Retinal pigment epithelial cell (primary cell): Measurements from ENCODE around the gene LGALS3.
A peak's percentile ranks its signal among the peaks of the same experiment; 100 is the strongest.

Source experiments
- DNase-seq: peaks from one replicate; pipeline ENCODE4 v3.0.0-alpha.2; 2010; ENCODE audit warnings: low read depth
- H3K4me3 ChIP-seq: 2 replicates; pipeline ENCODE4 v1.5.1; 2011; ENCODE audit warnings: mild to moderate bottlenecking, low read length, control low read depth, moderate library complexity
- TF ChIP-seq, protein P1 (sequence below): conservative IDR thresholded peaks from 2 replicates; pipeline ENCODE4 v1.5.1; 2011; ENCODE audit warnings: low read depth, low read length, control low read depth, inconsistent platforms

The LGALS3 gene

DNA sequence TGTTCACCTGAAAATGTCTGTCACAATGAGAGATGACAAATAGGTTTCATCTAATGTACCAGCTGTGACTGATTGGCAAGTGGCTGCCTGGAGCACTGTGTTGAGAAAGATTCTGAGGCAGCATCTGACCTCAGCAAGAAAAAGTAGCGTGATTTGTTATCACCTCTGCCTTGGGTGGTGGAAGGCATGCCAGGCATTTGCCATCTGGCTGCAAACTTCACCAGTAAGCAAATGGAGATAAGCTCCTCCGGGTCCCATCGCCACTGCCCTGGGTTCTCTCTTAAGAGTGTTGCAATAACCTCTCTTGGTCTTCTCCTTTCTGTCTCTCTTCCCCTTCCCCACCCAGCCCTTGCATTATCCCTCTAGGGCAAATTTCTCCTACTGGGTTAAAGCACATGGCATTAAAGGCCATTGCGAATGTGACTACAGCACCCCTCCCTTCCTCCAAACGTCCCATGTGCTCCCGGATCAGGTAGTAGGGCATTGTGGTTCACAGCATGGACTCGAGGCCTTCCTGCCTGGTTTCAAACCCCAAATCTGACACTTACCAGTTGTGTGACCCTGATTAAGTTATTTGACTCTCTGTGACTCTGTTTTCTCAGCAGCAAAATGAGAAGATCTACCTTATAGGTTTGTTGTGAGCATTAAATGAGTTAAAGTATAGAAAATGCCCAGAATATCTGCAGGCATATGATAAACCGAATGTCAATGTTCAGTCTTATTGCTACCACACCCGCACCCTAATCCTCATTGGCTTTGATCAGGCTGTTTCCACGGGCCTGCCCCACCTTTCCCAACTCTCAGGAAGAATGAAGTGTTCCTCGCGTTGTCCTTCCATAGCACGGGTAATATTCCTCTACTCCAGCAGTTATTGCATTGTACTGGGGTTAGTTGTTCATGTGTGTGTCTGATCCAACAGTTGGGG lies 8.2 kb upstream of the LGALS3 start:
- no peak for DNase-seq
- H3K4me3 ChIP-seq: no peak overlapping the region
- TF ChIP-seq, protein P1, sequence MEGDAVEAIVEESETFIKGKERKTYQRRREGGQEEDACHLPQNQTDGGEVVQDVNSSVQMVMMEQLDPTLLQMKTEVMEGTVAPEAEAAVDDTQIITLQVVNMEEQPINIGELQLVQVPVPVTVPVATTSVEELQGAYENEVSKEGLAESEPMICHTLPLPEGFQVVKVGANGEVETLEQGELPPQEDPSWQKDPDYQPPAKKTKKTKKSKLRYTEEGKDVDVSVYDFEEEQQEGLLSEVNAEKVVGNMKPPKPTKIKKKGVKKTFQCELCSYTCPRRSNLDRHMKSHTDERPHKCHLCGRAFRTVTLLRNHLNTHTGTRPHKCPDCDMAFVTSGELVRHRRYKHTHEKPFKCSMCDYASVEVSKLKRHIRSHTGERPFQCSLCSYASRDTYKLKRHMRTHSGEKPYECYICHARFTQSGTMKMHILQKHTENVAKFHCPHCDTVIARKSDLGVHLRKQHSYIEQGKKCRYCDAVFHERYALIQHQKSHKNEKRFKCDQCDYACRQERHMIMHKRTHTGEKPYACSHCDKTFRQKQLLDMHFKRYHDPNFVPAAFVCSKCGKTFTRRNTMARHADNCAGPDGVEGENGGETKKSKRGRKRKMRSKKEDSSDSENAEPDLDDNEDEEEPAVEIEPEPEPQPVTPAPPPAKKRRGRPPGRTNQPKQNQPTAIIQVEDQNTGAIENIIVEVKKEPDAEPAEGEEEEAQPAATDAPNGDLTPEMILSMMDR: no peak

DNA sequence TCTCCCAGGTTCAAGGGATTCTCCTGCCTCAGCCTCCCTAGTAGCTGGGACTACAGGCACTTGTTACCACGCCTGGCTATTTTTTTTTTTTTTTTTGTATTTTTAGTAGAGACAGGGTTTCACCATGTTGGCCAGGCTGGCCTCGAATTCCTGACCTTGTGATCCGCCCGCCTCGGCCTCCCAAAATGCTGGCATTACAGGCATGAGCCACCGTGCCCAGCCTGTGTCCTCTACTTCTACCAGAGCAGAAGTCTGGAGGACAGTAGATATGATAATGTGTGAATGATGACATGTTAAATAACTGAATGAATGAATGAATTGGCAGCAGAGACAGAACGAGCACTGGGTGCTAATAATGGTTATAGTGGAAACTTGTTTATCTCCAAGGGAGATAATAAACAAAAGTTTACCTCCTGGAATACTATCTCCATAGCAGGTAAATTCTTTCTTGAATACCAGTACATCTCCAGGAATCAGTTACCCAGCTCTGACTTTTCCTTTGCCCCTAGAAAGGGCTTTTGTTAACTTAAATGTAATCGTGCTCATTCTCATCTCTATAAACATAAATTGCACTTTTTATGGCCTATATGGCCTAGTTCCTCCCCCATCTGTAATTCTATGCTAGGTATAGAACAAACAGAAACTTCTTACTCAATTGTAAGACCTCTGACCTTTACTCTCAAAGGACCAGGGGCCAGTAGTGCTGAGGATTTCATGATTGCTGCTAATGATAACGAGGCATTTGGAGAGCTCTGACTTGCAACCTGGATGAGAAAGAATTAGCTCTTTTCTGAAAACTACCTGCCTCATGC lies 7.2 kb upstream of the LGALS3 start:
- H3K4me3 ChIP-seq: no peak overlapping the region
- TF ChIP-seq, protein P1: no peak
- DNase-seq: no peak

DNA sequence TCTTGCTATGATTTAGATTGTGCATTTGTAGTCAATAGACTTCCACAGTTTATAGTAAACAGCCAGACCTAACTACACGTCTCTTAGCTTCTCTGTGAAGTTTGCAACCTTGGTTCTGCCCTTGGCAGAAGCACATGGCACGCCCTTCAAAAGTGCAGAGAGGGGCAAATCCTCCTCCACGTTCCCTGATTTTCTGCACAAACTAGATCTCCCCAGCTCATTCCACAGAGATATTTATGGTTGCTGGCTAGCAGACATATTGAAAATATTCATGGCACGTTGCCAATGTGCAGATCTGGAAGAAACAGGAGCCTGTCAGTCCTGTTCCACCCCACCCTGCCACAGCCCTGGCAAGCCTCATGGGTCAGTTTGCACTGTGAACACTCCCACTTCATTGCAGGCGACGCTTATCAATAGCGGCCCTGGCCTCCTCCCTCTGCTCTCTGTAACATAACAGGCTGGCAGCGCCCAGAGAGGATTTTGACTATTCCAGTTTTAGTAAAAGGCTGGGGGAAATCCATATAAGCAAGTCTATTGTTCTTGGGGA lies 6.5 kb upstream of the LGALS3 start:
- TF ChIP-seq, protein P1: no peak
- H3K4me3 ChIP-seq: no peak overlapping the region
- no peak for DNase-seq

DNA sequence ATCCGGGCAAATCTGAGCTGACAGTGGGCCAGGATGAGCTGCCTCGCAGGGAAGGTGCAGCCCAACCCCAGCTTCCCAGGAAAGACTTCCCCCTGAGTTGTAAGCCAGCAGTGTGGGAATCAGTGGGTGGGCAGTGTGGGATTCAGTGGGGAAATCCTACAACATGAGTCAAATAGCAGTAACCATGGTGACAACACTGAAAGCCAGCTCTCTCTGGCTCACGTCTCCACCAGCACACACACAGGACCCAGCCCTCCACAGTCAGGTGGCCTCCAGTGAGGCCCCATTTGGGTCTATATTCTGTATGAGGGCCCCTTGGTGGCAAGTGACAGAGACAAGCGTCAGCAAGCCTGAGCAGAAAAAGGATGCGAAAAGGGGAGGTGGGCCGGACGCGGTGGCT lies 6.0 kb upstream of the LGALS3 start:
- peak; percentile 80 for DNase-seq
- TF ChIP-seq, protein P1: no peak
- H3K4me3 ChIP-seq: no peak overlapping the region

DNA sequence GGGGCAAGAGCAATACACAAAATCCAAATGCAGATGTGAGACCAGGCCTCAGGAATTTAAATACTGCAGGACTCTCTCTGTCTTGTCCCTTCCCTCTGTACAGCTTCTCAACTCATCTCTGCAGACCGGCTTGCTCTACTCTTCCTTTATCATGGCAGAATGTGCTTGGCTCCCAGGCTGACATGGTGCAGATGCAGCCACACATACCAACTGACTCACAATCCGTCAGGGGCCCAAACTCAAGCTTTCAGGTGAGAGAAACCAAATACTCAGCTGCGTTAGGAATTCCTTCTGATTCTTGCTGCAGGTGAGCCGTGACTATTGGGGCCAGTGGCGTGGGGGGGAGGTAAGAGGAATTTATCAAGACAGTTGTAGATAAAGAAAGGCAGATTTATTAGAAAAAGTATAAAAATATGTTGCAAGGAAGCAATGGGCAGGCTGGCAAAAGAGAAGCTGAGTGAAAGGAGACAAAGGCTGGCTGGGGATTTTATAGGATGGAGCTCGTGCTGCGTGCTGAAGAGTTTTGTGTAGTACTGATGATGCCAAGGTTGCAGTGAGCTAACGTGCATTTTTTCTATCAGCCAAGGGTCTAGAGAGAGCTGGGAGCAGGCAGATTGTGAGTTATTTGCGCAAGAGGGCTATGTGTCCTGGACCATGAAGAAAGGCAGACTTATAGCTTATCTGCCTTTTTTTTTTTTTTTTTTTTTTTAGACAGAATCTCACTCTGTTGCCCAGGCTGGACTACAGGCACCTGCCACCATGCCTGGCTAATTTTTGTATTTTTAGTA lies 5.0 kb upstream of the LGALS3 start:
- TF ChIP-seq, protein P1: no peak
- DNase-seq: no peak
- no peak overlapping the region for H3K4me3 ChIP-seq

DNA sequence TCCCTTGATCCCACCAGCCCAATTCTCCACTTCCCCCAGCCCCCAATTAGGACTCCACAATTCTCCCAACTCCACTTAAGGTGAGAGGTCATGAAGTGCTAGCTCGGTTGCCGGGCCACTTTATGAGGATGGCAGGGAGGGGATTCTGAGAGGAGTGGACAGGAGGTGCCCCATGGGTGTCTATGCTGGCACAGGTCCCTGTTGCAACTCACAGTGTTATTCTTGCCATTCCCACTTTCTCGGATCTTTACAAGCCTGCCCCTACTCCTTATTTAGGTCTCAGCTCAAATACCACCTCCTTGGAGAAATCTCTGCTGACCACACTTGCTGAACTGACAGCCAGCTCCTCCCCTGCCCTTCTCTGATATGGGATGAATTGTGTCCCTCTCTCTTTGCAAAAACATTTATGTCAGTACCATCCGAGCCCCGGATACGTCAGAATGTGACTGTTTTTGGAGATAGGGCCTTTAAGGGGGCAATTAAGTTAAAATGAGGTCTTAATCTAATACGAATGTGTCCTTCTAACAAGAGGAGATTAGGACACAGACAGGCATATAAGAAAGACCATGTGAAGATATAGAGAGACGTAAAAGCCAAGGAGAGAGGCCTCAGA lies 4.2 kb upstream of the LGALS3 start:
- TF ChIP-seq, protein P1: no peak
- no peak for DNase-seq
- no peak overlapping the region for H3K4me3 ChIP-seq
